IgD-negative memory B cell (primary cell): Measurements from ENCODE around the gene ESRP2. TPM values are rescaled to one million over a fixed set of nuclear protein-coding genes. Genes with fewer than 3 reads are reported as not detected.

Experiments used
- H3K27ac Mint-ChIP-seq, 3 donors: one replicate each; pipeline ENCODE4 v1.8.0; 2020 to 2022; ENCODE audit warnings: mild to moderate bottlenecking in 3 of 3, mixed read lengths in 3 of 3, moderate library complexity in 1 of 3
- H3K27me3 Mint-ChIP-seq: one replicate; pipeline ENCODE4 v1.8.0; 2021; ENCODE audit warnings: mixed read lengths
- H3K36me3 Mint-ChIP-seq: one replicate; pipeline ENCODE4 v1.8.0; 2020; ENCODE audit warnings: mild to moderate bottlenecking, mixed read lengths
- H3K4me1 Mint-ChIP-seq, 3 donors: one replicate each; pipeline ENCODE4 v1.8.0; 2020 to 2022; ENCODE audit warnings: mixed read lengths in 3 of 3, mild to moderate bottlenecking in 1 of 3
- H3K4me3 Mint-ChIP-seq, 4 donors: one replicate each; pipeline ENCODE4 v1.8.0; 2020 to 2022; ENCODE audit warnings: mild to moderate bottlenecking in 4 of 4, mixed read lengths in 4 of 4, moderate library complexity in 3 of 4
- H3K9me3 Mint-ChIP-seq, 3 donors: one replicate each; pipeline ENCODE4 v1.8.0; 2020 to 2021; ENCODE audit warnings: mixed read lengths in 3 of 3, mild to moderate bottlenecking in 1 of 3
- polyA plus RNA-seq: library from polyadenylated mRNA; unstranded; fragments of 300-500 nt; fragmentation: Illumina TruSeq; gene quantifications from one replicate; pipeline ENCODE4 v1.2.3, GENCODE V29; 2021

The ESRP2 gene
- polyA plus RNA-seq: 0.48 TPM

DNA sequence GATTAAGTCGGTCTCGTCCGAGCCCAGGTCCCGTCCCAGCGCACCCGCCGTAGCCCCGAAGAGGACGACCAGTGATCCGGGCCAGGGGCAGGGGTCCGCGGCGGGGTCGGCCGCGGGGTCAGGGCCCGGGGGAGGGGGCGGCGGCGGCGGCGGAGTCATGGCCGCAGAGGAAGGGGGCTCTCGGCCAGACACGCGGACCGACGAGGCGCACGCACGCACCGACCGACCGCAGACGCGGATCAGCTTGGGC is at the start of gene ESRP2:
ESRP2 (minus strand) TSS at position 241 of the 250 bp plus-strand sequence; CDS start at position 159, 82 bp downstream.
- Mint-ChIP-seq H3K9me3 (no peaks in the 10 kb centered on the region), H3K4me3 (peak within 1 kb of the TSS; percentile 88 to 98 (median 94)), H3K27ac (peak within 1 kb of the TSS; percentile 50 to 87 (median 84)), H3K27me3 (peaks cover 1% of the 10 kb centered on the region), H3K4me1 (peaks cover 20 to 27% (median 23%) of the 10 kb centered on the region in 3 donors), H3K36me3 (peaks cover 2% of the 10 kb centered on the region)

DNA sequence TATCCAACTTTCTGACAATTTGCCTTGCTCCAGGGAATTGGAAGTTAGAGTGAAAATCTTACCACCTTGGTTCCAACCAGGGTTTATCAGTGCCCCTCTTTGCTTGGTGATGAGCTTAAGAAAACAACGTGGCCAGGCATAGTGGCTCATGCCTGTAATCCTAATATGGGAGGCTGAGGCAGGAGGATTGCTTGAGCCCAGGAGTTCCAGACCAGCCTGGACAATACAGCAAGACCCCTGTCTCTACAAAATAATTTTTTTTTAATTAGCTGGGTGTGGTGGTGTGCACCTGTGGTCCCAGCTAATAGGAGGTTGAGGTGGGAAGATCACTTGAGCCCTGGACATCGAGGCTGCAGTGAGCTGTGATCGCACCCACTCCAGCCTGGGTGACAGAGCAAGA is 49.8 kb upstream of the ESRP2 start:
- peaks cover 1% of the 10 kb centered on the region for H3K27me3 Mint-ChIP-seq
- H3K4me1 Mint-ChIP-seq: peaks cover 56 to 80% (median 76%) of the 10 kb centered on the region in 3 donors
- H3K36me3 Mint-ChIP-seq: peaks cover 12% of the 10 kb centered on the region
- H3K9me3 Mint-ChIP-seq: no peaks in the 10 kb centered on the region
- H3K27ac Mint-ChIP-seq: peak overlapping the region; percentile 54 to 98 (median 91)
- peak overlapping the region; percentile 16 to 91 (median 76) for H3K4me3 Mint-ChIP-seq

DNA sequence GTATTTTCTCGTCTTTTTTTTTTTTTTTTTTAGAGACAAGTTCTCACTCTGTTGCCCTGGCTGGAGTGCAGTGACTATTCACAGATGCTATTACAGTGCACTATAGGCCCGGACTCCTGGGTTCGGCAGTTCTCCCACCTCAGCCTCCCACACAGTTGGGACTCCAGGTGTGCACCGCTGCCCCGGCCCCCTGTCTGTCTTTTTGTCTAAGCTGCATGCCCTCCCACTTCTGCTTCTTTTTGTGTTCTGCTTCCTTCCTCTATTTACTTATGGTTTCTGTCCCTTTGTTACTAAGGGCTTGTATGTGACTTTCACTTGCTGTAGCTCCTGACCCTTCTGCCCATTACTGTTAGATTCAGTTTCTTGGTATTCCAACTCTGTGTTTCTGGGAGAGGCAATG is 48.9 kb upstream of the ESRP2 start:
- H3K27me3 Mint-ChIP-seq: peaks cover 1% of the 10 kb centered on the region
- no peaks in the 10 kb centered on the region for H3K9me3 Mint-ChIP-seq
- H3K4me1 Mint-ChIP-seq: peaks cover 58 to 78% (median 74%) of the 10 kb centered on the region in 3 donors
- peaks cover 12% of the 10 kb centered on the region for H3K36me3 Mint-ChIP-seq
- H3K4me3 Mint-ChIP-seq: peak overlapping the region; percentile 37 to 91 (median 82)
- peak overlapping the region; percentile 54 to 98 (median 91) for H3K27ac Mint-ChIP-seq

DNA sequence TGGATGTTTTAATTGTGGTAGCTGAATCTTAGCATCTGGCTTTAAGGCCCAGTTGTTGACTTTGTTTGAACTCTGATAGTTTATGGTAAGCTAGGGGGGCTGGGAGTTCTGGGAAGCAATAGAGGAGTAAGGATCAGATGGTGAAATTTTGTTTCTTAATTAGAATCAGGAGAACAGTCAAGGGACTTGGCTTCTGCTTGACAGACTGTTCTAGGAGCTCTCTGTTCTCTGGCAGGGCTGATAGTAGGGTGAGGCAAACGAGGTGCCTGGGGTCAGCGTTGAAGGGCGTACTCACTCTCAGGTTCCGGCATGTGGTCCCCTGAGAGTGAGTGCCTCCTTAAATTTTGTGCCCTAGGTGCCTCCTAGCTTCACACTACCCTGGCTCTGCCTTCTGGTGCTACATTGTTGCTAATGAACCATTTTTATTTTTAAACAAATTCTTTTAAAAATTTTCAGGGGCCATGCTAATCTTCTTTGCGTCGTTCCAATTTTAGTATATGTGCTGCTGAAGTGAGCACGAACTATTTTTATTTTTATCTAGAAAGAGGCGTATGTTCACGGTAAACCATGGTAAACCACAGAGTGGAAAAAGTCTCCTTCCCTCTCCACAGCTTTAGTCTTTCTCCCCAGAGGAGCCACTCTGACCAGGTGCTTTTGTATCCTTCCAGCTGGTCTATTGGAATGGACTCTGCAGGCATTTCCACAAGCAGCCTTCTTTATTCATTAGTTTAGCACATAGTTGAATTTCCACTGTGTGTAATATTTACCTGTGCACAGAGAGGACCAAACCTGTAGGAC is 48.1 kb upstream of the ESRP2 start:
- peak overlapping the region; percentile 37 to 91 (median 82) for H3K4me3 Mint-ChIP-seq
- no peaks in the 10 kb centered on the region for H3K9me3 Mint-ChIP-seq
- H3K27ac Mint-ChIP-seq: peak overlapping the region; percentile 54 to 98 (median 91)
- peaks cover 13% of the 10 kb centered on the region for H3K36me3 Mint-ChIP-seq
- H3K27me3 Mint-ChIP-seq: peaks cover 1% of the 10 kb centered on the region
- H3K4me1 Mint-ChIP-seq: peaks cover 53 to 73% (median 72%) of the 10 kb centered on the region in 3 donors

DNA sequence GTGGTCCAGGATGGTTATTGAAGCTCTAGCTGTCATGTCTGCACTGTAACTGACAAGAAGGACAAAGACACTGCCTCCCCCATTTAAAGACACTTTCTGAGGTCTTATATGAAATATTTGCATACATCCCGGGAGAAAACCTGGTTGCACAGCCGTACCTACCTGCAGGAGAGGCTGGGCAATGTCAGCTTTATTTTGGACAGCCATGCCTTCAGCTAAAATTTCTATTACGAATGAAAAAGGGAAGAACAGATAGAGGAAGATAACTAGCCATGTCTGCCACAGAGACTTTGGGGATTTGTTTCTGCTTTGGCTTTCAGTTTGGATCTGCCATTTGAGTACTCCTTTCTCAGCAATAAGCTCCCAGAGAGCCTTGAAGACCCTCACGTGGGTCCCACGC is 47.4 kb upstream of the ESRP2 start:
- Mint-ChIP-seq H3K27ac (peak overlapping the region; percentile 54 to 98 (median 91)), H3K27me3 (peaks cover 1% of the 10 kb centered on the region), H3K36me3 (peaks cover 13% of the 10 kb centered on the region), H3K4me1 (peaks cover 53 to 72% (median 71%) of the 10 kb centered on the region in 3 donors), H3K9me3 (no peaks in the 10 kb centered on the region), H3K4me3 (peak overlapping the region; percentile 37 to 91 (median 82))

DNA sequence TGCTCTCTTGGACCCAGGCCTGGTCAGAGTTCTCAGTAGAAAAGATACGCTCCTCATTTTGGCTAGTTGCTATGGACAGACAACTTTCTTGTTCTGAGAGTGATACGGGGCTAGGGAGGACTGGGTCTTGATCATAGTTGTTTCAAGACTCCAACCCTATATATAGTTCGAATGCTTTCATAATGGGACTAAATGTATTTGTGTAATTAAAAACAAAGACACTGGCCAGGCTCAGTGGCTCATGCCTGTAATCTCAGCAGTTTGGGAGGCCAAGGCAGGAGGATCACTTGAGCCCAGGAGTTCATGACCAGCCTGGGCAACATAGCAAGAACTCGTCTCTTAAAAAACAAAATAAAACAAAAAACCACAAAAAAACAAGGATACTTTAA is 46.1 kb upstream of the ESRP2 start:
- H3K27me3 Mint-ChIP-seq: no peaks in the 10 kb centered on the region
- peak overlapping the region; percentile 44 to 94 (median 89) for H3K27ac Mint-ChIP-seq
- peak overlapping the region in 1 of 4 donors; percentile 36 for H3K4me3 Mint-ChIP-seq
- H3K9me3 Mint-ChIP-seq: no peaks in the 10 kb centered on the region
- H3K36me3 Mint-ChIP-seq: peaks cover 13% of the 10 kb centered on the region
- H3K4me1 Mint-ChIP-seq: peaks cover 46 to 61% (median 59%) of the 10 kb centered on the region in 3 donors

DNA sequence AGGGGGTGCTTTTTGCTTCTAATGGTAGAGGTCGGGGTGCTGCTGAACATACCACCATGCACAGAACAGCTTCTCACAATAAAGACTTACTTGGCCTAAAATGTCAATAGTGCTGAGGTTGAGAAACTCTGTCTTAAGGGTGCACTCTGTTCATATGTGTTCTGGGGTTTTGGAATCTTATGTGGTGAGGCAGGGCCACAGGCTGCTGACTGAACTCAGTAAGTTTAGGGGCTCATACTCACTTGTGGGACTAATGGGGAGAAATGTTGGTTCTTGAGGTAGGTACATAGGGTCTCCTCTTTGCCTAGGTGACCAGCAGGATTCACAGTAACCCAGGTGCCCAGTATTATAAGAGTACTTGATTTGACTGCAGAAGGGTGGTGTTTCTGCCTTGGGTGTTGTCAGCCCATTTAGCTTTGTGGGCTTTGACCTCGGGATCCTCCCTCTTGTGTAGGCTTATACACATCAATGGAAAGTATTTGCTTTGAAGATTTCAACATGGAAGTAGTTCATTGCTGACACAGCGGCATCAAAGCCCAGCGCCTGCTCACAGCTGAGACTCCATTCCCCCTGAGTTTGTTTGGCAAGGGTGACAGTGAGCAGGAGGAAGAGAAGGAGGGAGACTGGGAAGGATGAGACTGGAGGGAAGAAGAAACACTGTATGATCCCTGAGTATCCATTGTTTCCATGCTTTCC is 45.6 kb upstream of the ESRP2 start:
- H3K27ac Mint-ChIP-seq: peak overlapping the region; percentile 44 to 94 (median 89)
- peaks cover 44 to 59% (median 56%) of the 10 kb centered on the region in 3 donors for H3K4me1 Mint-ChIP-seq
- no peaks in the 10 kb centered on the region for H3K9me3 Mint-ChIP-seq
- no peaks in the 10 kb centered on the region for H3K27me3 Mint-ChIP-seq
- peaks cover 14% of the 10 kb centered on the region for H3K36me3 Mint-ChIP-seq
- H3K4me3 Mint-ChIP-seq: peak overlapping the region in 3 of 4 donors; percentile 0 to 36 (median 30)

DNA sequence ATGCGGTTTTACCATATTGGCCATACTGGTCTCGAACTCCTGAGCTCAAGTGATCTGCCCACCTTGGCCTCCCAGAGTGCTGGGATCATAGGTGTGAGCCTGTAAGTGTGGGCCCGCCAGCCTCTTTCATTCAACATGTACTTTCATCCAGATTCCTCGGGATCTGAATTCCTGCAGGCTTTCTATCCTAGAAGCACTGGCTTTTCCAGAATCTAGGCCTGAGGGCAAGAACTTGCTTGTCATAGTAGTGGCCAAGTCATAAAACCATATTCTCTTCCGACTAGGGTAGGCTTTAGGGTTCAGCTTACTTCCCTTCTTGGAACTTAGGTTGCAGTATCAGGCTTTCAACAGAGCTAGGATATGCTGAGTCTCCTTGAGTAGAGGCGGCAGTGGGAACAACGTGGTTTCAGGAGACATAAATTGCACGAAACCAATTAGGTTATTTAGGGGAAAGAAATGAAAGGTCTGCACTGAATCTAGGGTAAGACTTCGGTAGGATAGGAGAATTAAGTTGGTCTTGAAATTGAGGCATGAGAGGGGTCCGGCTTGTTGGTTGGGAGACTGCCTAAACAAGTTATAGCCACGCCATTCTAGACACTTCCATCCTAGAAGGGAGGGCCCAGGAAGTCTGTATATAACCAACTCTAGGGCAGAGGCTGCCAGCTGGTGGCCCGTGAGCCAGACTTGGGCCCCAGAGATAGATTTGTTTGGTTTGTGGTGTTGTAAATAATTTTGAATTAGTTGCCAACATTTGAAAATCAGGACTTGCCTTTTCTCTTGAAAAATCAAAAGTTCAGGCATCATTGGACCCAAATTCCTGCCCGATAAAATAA is 44.0 kb upstream of the ESRP2 start:
- Mint-ChIP-seq H3K27ac (peak overlapping the region in 1 of 3 donors; percentile 39), H3K4me1 (peaks cover 48 to 61% (median 53%) of the 10 kb centered on the region in 3 donors), H3K4me3 (peak overlapping the region; percentile 1 to 91 (median 39)), H3K36me3 (peaks cover 19% of the 10 kb centered on the region), H3K9me3 (no peaks in the 10 kb centered on the region), H3K27me3 (no peaks in the 10 kb centered on the region)

DNA sequence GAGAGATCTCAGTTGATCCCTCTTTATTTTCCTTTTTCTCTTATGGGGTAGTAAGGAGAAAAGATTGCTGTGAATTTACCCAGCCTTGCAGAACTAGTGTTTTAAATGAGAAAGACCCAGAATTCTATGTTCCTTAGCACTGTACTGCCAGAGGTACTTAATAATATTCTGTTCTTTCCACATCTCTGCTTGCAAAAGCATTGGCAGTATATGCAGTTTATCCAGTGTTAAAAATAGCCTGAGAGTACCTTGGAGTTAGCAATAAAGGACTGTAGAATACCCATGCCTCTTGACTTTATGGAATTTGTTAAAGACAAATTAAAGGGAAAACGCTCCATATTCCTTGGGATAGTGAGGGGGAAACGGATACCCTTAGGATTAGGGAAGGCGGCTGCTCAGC is 40.3 kb upstream of the ESRP2 start:
- Mint-ChIP-seq H3K9me3 (no peaks in the 10 kb centered on the region), H3K4me1 (peaks cover 48 to 52% (median 52%) of the 10 kb centered on the region in 3 donors), H3K4me3 (peak overlapping the region; percentile 63 to 92 (median 85)), H3K36me3 (peaks cover 9% of the 10 kb centered on the region), H3K27ac (peak overlapping the region; percentile 76 to 96 (median 88)), H3K27me3 (no peaks in the 10 kb centered on the region)

DNA sequence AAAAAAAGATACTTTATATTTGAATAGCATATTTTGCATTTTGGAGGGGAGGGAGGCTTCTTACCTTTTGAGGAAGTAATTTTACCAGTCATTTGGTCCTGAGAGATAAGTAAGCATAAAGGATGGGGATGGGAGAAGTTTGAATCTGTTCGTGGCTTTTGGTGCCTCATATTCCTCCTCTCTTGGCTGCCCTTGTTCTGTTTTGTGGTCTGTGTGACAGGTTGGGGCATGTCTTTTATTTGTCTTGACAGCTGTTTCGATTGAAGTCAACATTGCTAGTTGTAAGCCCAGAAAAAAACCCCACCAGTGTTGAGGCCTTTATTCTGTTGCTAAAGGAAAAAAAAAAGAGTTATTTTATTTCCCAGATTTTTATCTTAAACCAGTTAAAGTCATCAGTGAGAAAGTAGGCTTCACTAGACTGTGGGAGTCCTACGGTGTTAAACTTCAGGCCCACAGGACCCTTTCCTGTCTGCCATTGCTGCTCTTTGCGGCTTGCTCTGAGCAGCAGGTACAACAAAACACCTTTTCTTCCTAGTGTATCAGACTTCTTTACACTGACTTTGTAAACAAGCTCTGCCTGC is 39.8 kb upstream of the ESRP2 start:
- Mint-ChIP-seq H3K4me1 (peaks cover 44 to 48% (median 48%) of the 10 kb centered on the region in 3 donors), H3K27ac (peak overlapping the region; percentile 76 to 96 (median 88)), H3K4me3 (peak overlapping the region; percentile 63 to 92 (median 85)), H3K9me3 (no peaks in the 10 kb centered on the region), H3K27me3 (no peaks in the 10 kb centered on the region), H3K36me3 (peaks cover 10% of the 10 kb centered on the region)

DNA sequence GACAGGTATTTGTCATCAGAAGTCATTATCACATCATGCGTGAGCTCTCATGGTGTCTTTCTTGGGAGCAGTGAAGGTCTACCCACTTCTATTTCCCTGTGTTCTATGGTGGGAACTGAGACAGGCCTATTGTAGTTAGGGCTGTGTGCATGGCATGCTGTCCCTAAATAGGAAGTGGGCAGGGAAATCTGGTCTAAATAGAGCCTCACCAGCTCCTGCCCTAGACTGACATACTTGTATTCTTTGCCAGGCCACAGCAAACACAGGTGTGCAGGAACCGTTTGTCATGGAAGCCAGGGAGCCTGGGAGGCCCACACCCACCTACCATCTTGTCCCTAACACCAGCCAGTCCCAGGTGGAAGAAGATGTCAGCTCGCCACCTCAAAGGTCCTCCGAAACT is 38.5 kb upstream of the ESRP2 start:
- H3K36me3 Mint-ChIP-seq: peaks cover 10% of the 10 kb centered on the region
- H3K27me3 Mint-ChIP-seq: no peaks in the 10 kb centered on the region
- H3K4me3 Mint-ChIP-seq: peak overlapping the region in 2 of 4 donors; percentile 67 to 83
- peaks cover 44% of the 10 kb centered on the region in 3 donors for H3K4me1 Mint-ChIP-seq
- H3K27ac Mint-ChIP-seq: peak overlapping the region; percentile 23 to 76 (median 55)
- no peaks in the 10 kb centered on the region for H3K9me3 Mint-ChIP-seq

DNA sequence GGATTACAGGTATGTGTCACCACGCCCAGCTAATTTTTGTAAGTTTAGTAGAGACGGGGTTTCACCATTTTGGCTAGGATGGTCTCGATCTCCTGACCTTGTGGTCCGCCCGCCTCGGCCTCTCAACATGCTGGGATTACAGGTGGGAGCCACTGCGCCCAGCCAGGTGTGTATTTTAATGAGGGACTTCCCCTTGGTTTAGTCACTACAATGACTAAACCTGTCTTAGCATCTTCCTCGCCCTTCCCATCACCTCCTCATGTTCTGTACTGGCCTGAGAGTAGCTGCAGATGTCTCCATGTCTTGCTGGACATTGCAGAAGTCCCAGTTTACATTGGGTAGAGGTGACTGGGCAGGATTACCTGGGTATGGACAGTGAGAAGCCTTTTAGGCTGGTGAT is 38.0 kb upstream of the ESRP2 start:
- peak overlapping the region in 2 of 4 donors; percentile 12 to 83 for H3K4me3 Mint-ChIP-seq
- H3K36me3 Mint-ChIP-seq: peaks cover 9% of the 10 kb centered on the region
- H3K27ac Mint-ChIP-seq: peak overlapping the region; percentile 23 to 76 (median 55)

DNA sequence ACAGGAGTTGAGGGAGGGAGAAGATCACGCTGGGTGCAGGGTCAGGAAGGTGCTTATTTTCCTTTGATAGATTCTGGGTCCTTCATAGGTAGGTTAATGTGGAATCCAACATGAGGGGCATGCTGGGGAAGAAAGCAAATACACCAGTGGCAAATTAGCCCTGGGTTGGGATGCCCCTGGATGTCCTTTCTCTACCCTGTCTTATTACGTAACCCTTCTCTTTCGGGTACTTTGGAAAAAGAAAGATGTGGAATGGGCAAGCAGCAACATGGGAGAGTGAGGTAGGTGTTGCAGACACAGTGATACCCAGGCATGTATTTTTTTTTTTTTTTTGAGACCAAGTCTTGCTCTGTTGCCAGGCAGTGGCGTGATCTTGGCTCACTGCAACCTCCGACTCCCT is 37.5 kb upstream of the ESRP2 start:
- Mint-ChIP-seq H3K4me3 (peak overlapping the region in 3 of 4 donors; percentile 68 to 85 (median 72)), H3K27me3 (no peaks in the 10 kb centered on the region), H3K36me3 (peaks cover 9% of the 10 kb centered on the region)

More for the DNA sequence above, 38.0 kb upstream of the ESRP2 start:
- Mint-ChIP-seq H3K9me3 (no peaks in the 10 kb centered on the region), H3K27me3 (no peaks in the 10 kb centered on the region), H3K4me1 (peaks cover 45 to 49% (median 47%) of the 10 kb centered on the region in 3 donors)

DNA sequence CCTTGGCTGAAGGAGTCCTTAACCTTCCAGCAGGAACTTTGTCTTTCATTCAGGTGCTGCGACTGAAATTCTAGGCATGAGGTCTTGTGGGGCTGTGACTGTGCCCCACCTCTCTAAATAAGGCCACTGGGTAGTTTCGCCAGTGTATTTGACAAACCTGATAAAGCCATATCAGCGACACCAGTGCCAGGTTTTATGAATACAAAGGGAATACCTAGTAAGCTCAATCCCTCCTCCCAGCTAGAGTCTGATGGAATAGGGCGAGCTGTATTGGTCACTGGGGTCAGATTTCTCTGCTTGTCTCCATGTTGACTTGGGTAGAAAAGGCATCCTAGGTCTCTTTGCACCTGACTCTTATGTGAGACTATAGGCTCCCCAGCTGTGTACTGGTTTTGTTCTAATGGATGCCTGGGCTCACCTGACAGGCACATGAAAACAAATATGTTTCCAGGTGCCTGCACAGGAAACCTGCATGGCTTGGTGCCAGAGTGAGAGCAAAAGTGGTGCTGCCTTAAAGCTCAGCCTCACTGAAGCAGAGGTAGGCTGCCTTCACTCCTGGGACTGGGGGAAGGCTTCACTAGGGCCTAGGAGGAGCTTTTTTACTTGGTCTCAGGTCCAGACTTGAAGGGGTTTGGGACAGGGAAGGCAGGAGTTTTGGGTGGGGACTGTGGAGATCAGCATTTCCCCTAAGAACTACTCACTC is 36.7 kb upstream of the ESRP2 start:
- peak overlapping the region; percentile 4 to 85 (median 70) for H3K4me3 Mint-ChIP-seq
- peaks cover 49 to 55% (median 53%) of the 10 kb centered on the region in 3 donors for H3K4me1 Mint-ChIP-seq
- no peaks in the 10 kb centered on the region for H3K9me3 Mint-ChIP-seq
- peak overlapping the region; percentile 67 to 76 (median 73) for H3K27ac Mint-ChIP-seq
- no peaks in the 10 kb centered on the region for H3K27me3 Mint-ChIP-seq
- H3K36me3 Mint-ChIP-seq: peaks cover 9% of the 10 kb centered on the region

More for the DNA sequence above, 37.5 kb upstream of the ESRP2 start:
- peak overlapping the region; percentile 55 to 76 (median 67) for H3K27ac Mint-ChIP-seq
- no peaks in the 10 kb centered on the region for H3K9me3 Mint-ChIP-seq
- H3K4me1 Mint-ChIP-seq: peaks cover 45 to 50% (median 48%) of the 10 kb centered on the region in 3 donors
